Activated T-cell treated with anti-CD3 and anti-CD28 coated beads for 24 hours (primary cell): ENCODE data around the gene TRAPPC14.
"Not testable (repeated sequence)": the region's sequence is repeated elsewhere in the genome, so short reads cannot be mapped to it uniquely, and the experiment has no call there.

Experiments used
- DNase-seq: peaks from one replicate; pipeline ENCODE4 v3.0.0-alpha.2; 2020; ENCODE audit warnings: low read depth

Gene TRAPPC14

GRCh38 chr7:100153708-100154535 lies 4.6 kb downstream of the TRAPPC14 start:
- DNase-seq = no peak

- DNase-seq = no peak
Observed at GRCh38 chr7:100152937-100153666, 5.4 kb downstream of the TRAPPC14 start.

GRCh38 chr7:100152404-100152803 lies 6.1 kb downstream of the TRAPPC14 start:
- DNase-seq = no peak

GRCh38 chr7:100148559-100149328 lies 9.8 kb downstream of the TRAPPC14 start, which contains the start of gene LAMTOR4:
LAMTOR4 (plus strand) TSS chr7:100148918; CDS start chr7:100148973, 55 bp downstream.
- DNase-seq = peak; percentile 97

GRCh38 chr7:100148225-100148558 lies 10.3 kb downstream of the TRAPPC14 start:
- DNase-seq = no peak

GRCh38 chr7:100147278-100147677 lies 11.2 kb downstream of the TRAPPC14 start:
- DNase-seq = no peak

GRCh38 chr7:100146350-100146749 lies 12.2 kb downstream of the TRAPPC14 start:
- DNase-seq = not testable (repeated sequence)

- no peak for DNase-seq
Observed at GRCh38 chr7:100142461-100142860, 16.1 kb downstream of the TRAPPC14 start.

- DNase-seq = no peak
Observed at GRCh38 chr7:100141555-100141949, 17.0 kb downstream of the TRAPPC14 start.

- no peak for DNase-seq
Observed at GRCh38 chr7:100137851-100138760, 20.4 kb downstream of the TRAPPC14 start.

GRCh38 chr7:100132697-100133151 lies 25.8 kb downstream of the TRAPPC14 start:
- peak; percentile 53 for DNase-seq

- DNase-seq = no peak
Observed at GRCh38 chr7:100132126-100132525, 26.4 kb downstream of the TRAPPC14 start.

GRCh38 chr7:100130608-100131453 lies 27.7 kb downstream of the TRAPPC14 start:
- peak; percentile 73 for DNase-seq

GRCh38 chr7:100130220-100130607 lies 28.3 kb downstream of the TRAPPC14 start:
- not testable (repeated sequence) for DNase-seq

GRCh38 chr7:100128637-100128963 lies 29.9 kb downstream of the TRAPPC14 start:
- no peak for DNase-seq

GRCh38 chr7:100127866-100128636 lies 30.5 kb downstream of the TRAPPC14 start:
- no peak for DNase-seq

GRCh38 chr7:100126931-100127865 lies 31.3 kb downstream of the TRAPPC14 start, which contains the start of gene MBLAC1:
MBLAC1 (plus strand) TSS chr7:100126967; CDS start chr7:100127396, 429 bp downstream.
- DNase-seq = peak; percentile 85

GRCh38 chr7:100126239-100126930 lies 32.1 kb downstream of the TRAPPC14 start:
- DNase-seq = no peak
